Measurements from ENCODE around the gene SKAP1. TPM values are rescaled to one million over a fixed set of nuclear protein-coding genes. Genes with fewer than 3 reads are reported as not detected.

The SKAP1 gene
- total RNA-seq, 1 donor from 2014 or later: not detected

GRCh38 chr17:48101012-48101720, 328.8 kb downstream of the SKAP1 start, which contains the start of gene CBX1:
CBX1 (minus strand) TSS chr17:48101478; CDS start chr17:48077004, 24,474 bp downstream.
- no peaks in the 10 kb centered on the region for H3K27me3 ChIP-seq (ENCODE audit: control insufficient read depth, insufficient read depth, low read length)
- DNase-seq (ENCODE audit: low read depth) (peak; percentile 82), FAIRE-seq (no peak)
- H3K4me3 ChIP-seq (ENCODE audit: low read depth, low read length): peak within 1 kb of the TSS; percentile 80
- H3K36me3 ChIP-seq (ENCODE audit: control insufficient read depth, insufficient read depth, low read length): no peaks in the 10 kb centered on the region
- TF ChIP-seq, protein P1, sequence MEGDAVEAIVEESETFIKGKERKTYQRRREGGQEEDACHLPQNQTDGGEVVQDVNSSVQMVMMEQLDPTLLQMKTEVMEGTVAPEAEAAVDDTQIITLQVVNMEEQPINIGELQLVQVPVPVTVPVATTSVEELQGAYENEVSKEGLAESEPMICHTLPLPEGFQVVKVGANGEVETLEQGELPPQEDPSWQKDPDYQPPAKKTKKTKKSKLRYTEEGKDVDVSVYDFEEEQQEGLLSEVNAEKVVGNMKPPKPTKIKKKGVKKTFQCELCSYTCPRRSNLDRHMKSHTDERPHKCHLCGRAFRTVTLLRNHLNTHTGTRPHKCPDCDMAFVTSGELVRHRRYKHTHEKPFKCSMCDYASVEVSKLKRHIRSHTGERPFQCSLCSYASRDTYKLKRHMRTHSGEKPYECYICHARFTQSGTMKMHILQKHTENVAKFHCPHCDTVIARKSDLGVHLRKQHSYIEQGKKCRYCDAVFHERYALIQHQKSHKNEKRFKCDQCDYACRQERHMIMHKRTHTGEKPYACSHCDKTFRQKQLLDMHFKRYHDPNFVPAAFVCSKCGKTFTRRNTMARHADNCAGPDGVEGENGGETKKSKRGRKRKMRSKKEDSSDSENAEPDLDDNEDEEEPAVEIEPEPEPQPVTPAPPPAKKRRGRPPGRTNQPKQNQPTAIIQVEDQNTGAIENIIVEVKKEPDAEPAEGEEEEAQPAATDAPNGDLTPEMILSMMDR (IDR thresholded peaks at IDR 0.05; ENCODE audit: insufficient read depth, low read length, severe bottlenecking): no peak

- Histone ChIP-seq H3K27me3 (ENCODE audit: control insufficient read depth, insufficient read depth, low read length) (no peaks in the 10 kb centered on the region), H3K36me3 (ENCODE audit: control insufficient read depth, insufficient read depth, low read length) (no peaks in the 10 kb centered on the region), H3K4me3 (ENCODE audit: low read depth, low read length) (peak overlapping the region; percentile 80)
- DNase-seq (ENCODE audit: low read depth): peak; percentile 55
- no peak for FAIRE-seq
- TF ChIP-seq, protein P1 (IDR thresholded peaks at IDR 0.05; ENCODE audit: insufficient read depth, low read length, severe bottlenecking): no peak
These were observed 329.4 kb downstream of the SKAP1 start for GRCh38 chr17:48100591-48101011.

- FAIRE-seq (no peak), DNase-seq (ENCODE audit: low read depth) (peak; percentile 77)
- no peaks in the 10 kb centered on the region for H3K36me3 ChIP-seq (ENCODE audit: control insufficient read depth, insufficient read depth, low read length)
- TF ChIP-seq, protein P1 (IDR thresholded peaks at IDR 0.05; ENCODE audit: insufficient read depth, low read length, severe bottlenecking): no peak
- no peaks in the 10 kb centered on the region for H3K27me3 ChIP-seq (ENCODE audit: control insufficient read depth, insufficient read depth, low read length)
- peak overlapping the region; percentile 80 for H3K4me3 ChIP-seq (ENCODE audit: low read depth, low read length)
These were observed 329.9 kb downstream of the SKAP1 start for GRCh38 chr17:48100160-48100559.

GRCh38 chr17:48095611-48096010, 334.4 kb downstream of the SKAP1 start:
- FAIRE-seq: no peak
- H3K27me3 ChIP-seq (ENCODE audit: control insufficient read depth, insufficient read depth, low read length): no peaks in the 10 kb centered on the region
- H3K36me3 ChIP-seq (ENCODE audit: control insufficient read depth, insufficient read depth, low read length): no peaks in the 10 kb centered on the region
- no peak for DNase-seq (ENCODE audit: low read depth)
- no peak overlapping the region for H3K4me3 ChIP-seq (ENCODE audit: low read depth, low read length)
- TF ChIP-seq, protein P1 (IDR thresholded peaks at IDR 0.05; ENCODE audit: insufficient read depth, low read length, severe bottlenecking): no peak

- DNase-seq (ENCODE audit: low read depth) (no peak), FAIRE-seq (no peak)
- no peaks in the 10 kb centered on the region for H3K27me3 ChIP-seq (ENCODE audit: control insufficient read depth, insufficient read depth, low read length)
- TF ChIP-seq, protein P1 (IDR thresholded peaks at IDR 0.05; ENCODE audit: insufficient read depth, low read length, severe bottlenecking): no peak
- H3K36me3 ChIP-seq (ENCODE audit: control insufficient read depth, insufficient read depth, low read length): no peaks in the 10 kb centered on the region
- H3K4me3 ChIP-seq (ENCODE audit: low read depth, low read length): no peak overlapping the region
These were observed 336.5 kb downstream of the SKAP1 start for GRCh38 chr17:48093341-48094045.

Data from bronchial epithelial cell (primary cell).